Measurements from ENCODE around the gene BIN2.
"Not testable (repeated sequence)": the region's sequence is repeated elsewhere in the genome, so short reads cannot be mapped to it uniquely, and the experiment has no call there.

Gene BIN2

GRCh38 chr12:51345681-51346080 lies 21.7 kb upstream of the BIN2 start:
- DNase-seq (ENCODE audit: low read depth): peak; percentile 47

- no peak for DNase-seq (ENCODE audit: low read depth)
Observed at GRCh38 chr12:51343201-51343600, 19.2 kb upstream of the BIN2 start.

- no peak for DNase-seq (ENCODE audit: low read depth)
Observed at GRCh38 chr12:51342416-51342815, 18.4 kb upstream of the BIN2 start.

DNA sequence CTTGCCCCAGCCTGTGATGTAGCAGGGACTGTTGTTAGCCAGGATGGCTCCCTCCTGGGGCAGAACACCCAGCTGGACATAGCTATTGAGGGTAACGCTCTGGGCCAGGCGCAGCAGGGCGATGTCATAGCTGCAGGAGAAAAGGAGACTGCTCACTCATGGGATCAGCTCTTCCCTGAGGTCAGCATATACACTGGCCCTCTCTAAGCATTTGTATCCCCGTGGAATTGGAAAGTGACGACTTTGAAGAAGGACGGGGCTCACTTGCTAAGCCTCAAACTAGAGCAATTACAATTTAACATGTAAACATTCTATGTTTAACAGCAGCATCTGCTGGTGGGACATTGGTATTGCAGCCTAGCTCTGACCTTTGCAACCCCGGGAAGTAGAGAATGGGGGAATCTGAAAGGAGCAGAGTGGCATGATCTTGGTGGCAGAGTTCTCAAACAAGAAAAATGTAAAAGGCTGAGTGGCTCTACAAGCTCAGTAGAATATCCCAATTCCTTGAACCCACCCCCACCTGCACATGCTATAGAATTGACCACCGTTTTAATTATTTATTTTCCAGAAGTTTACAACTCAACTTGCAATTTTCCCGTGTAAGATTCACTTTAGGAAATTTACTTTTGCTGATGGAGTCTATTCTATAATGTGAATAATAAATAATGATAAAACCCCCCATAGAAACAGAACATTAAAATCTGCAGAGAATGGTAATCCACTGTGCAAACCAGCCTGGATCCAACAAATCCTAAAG lies 17.5 kb upstream of the BIN2 start:
- DNase-seq (ENCODE audit: low read depth): peak; percentile 75

GRCh38 chr12:51339750-51340149 lies 15.8 kb upstream of the BIN2 start:
- no peak for DNase-seq (ENCODE audit: low read depth)

- DNase-seq (ENCODE audit: low read depth): not testable (repeated sequence)
Observed at GRCh38 chr12:51337336-51337735, 13.4 kb upstream of the BIN2 start.

- no peak for DNase-seq (ENCODE audit: low read depth)
Observed at GRCh38 chr12:51335931-51336330, 12.0 kb upstream of the BIN2 start.

DNA sequence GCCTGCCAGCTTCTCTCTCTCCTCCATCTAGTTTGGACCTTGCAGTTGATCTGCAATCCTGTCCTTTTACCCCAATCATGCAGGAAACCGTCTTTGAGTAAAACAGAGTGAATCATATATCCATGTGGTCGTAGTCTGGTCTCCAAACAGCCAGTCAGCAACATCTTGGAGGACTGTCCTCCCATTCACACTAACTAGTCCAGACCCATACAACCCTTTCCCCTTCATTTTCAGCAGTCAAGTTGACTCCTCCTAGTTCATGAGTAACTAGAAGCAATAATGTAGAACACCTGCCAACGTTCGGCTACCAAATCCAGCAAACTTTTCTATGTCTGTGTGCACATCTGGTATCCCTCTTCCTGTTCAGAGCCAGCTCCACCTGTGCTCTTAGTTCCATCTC lies 10.8 kb upstream of the BIN2 start:
- DNase-seq (ENCODE audit: low read depth): no peak

- no peak for DNase-seq (ENCODE audit: low read depth)
Observed at GRCh38 chr12:51333536-51333935, 9.6 kb upstream of the BIN2 start.

GRCh38 chr12:51330186-51330585 lies 6.2 kb upstream of the BIN2 start:
- DNase-seq (ENCODE audit: low read depth): peak; percentile 31

DNA sequence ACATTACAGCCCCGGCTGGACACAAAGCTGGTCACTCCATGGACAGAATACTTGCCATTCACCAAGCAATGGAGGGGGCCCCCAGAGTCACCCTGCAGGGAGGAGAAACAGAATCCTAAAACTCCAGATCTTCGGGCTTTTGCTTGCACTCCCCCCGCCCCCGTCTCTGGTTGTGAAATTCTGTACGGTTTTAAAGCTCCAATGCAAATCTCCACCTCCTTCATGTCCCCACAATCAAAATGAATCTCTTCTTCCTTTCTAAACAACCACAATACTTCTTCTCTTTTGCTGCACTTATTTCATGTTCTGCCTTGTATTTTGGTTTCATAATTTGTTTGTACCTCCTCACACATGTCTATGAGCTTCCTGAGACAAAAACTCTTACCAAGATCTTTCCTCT lies 5.8 kb upstream of the BIN2 start:
- no peak for DNase-seq (ENCODE audit: low read depth)

- no peak for DNase-seq (ENCODE audit: low read depth)
Observed at GRCh38 chr12:51328587-51328986, 4.6 kb upstream of the BIN2 start.

DNA sequence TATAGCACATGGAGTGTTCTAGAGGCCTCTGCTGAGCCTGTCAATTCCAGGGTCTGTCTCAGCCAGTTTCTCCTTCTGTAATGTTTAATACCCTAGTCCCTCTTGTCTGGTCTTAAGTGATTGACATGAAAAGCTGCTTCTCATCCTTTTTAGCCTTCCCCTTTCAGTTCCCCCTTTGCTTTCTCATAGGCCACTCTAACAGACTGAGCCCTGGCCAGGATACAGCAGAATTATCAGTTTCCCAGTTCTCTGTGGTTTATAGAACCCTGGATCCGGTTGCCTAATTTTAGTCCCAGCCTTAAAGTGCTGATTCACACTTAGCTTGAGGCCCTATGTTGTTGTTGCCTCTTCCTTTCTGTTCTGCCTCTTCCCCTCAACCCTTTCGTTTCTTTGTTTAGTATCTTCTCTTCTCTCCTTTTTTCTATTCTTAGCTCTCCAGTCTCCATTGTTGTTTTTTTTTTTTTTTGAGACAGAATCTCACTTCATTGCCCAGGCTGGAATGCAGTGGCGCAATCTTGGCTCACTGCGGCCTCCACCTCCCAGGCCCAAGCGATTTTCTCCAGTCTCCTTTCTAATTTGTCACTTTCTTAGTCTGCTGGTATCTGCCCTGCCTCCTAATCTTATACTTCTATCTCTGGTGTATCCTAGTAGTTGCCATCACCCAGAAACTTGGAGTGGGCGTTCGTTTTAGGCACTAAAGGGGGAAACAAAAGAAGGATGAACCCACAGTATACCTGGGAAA lies 2.9 kb upstream of the BIN2 start:
- peak; percentile 90 for DNase-seq (ENCODE audit: low read depth)

DNA sequence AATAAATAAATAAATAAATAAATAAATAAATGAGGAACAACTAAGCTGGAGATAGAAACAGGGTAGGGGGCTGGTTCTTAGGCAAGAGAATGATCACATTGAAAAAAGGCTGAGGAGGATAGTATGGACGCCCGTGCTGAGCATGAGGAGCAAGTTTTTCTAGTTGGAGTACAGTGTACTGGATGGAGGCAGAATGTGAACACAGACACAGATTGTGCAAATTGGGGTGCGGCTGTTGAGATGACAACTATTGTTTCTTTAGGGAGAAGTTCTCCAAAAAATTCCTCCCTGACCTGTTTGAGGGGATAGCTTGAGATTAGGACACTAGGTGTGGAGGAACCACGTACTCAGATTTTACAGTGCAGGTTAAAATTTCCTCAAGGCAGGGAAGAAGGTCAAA lies 979 bp upstream of the BIN2 start:
- no peak for DNase-seq (ENCODE audit: low read depth)

DNA sequence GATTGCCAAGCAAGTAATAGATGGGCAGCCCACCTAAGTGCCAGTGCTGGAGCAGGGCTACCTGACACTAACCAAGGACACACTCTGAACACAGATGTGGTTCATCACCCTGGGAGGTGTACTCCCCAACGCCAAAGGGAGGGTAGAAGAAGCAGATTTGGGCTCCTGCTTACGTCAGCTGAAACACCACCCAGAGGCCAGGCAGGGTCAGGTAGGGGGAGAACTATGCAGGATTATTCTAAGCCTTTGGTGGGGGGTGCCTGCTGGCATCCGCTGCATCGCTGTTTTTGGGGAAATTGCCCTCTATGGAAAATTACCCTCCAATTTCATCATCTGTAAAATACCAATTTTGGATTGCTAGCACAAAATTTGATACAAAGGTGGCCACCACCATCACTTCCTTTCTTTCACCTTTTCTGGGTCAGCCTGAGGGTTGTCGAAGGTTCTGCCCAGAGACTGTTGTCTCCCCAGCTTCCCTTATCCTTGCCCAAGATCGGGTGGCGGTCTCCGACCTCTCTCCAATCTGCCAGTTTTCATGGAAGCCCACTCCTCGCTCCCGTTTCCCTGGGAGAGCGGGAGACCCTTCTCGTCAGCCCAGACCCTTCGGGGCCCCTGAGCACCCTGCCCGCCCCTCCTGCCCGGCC lies 535 bp downstream of the BIN2 start:
- DNase-seq (ENCODE audit: low read depth): no peak

DNA sequence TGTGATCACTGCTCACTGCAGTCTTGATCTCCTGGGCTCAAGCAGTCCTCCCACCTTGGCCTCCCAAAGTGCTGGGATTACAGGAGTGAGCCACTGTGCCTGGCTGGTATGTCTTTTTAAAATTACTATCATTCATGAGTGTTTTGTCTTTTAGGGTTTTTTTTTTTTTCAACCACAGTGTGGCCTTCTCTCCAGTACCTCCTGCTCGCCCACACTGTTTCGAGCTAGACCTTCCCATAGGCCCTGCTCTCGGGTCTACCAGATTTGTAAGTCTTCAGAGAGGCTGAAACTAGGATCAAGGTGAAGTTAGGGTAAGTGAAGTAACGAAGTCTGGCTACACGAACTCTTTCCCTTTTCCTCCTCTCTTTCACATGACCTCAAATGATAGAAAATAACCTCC lies 1.5 kb downstream of the BIN2 start:
- no peak for DNase-seq (ENCODE audit: low read depth)

DNA sequence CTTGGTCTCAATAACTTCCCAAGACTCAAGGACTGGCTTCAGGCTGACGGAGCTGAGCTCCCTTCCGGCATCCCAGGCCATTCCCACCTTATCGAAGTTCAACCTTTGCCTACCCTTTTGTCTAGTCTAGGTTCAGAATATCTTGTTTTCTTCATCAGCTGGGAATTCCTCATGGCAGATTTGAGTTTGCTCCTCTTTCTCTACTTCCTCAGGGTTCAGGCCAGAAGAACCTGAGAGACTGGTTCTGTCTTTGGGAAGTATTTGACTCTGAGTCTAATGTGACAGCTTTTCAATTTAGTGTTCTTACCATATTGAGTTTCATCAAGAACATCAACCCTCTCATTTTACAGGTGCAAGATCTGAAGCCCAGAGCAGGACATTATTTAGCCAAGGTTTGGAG lies 2.1 kb downstream of the BIN2 start:
- DNase-seq (ENCODE audit: low read depth): no peak

DNA sequence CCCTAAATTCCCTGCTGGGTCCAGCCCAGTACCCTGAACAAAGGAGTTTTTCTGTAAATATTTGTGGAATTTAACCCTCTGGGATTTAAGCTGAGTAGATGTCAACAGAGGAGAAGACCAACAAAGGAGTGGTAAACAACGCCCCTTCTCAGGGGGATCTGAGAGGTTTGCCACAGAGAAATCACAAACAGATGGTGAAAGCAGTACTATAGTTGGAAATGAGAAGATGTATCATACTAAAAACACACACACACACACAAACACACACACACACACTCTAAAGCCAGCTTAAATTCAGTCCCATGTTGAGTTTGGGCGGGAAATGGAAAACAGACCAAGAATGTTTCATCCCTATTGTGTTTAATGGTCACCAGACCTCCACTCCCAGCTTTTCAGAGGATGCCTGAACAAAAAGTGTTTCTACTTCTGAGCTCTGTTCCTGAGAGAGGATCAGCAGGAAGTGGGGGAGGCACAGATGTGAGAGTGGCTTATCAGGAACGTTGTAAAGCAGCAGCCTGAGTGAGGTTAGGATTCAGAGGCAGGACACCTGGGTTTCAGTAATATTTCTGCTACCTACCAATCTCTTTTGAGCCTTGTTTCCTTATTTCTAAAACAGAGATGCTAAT lies 3.2 kb downstream of the BIN2 start:
- peak; percentile 44 for DNase-seq (ENCODE audit: low read depth)

DNA sequence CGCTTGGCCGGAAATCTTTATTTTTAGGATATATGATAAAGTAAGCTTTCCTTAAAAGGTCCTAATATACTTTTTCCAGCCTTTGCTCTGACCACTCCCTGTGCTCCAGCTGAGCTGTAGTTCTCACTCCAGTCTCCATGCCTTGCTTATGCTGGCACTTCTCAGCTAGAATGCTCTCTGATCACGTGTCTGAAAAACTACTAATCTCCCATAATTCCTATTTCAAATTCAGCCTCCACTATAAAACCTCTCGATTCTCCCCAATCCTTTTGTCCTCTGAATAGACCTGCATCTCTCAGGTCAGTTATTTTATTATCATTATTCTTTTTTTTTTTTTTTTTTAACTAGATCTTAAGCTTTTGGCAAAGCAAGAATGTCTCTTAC lies 3.7 kb downstream of the BIN2 start:
- DNase-seq (ENCODE audit: low read depth): no peak

- DNase-seq (ENCODE audit: low read depth): no peak
Observed at GRCh38 chr12:51318846-51319599, 5.0 kb downstream of the BIN2 start.

GRCh38 chr12:51318057-51318806 lies 5.7 kb downstream of the BIN2 start:
- DNase-seq (ENCODE audit: low read depth): not testable (repeated sequence)

All from EH (cell line).